GM12891 (cell line): ENCODE results near the gene KRT14.
"Not testable (repeated sequence)": the region's sequence is repeated elsewhere in the genome, so short reads cannot be mapped to it uniquely, and the experiment has no call there.

Source experiments
- DNase-seq: peaks from one replicate; pipeline ENCODE4 v3.0.0; 2011; ENCODE audit warnings: low spot score; ENCODE audit not compliant: insufficient read length
- FAIRE-seq: peaks from 2 replicates; lab custom pipeline; 2011; peaks lifted over from hg19 to GRCh38; lab: Jason Lieb, UNC
- PAX5 ChIP-seq: IDR thresholded peaks from 2 replicates; pipeline ENCODE4 v1.6.1; 2011; ENCODE audit warnings: low read length, moderate library complexity, mild to moderate bottlenecking; ENCODE audit not compliant: insufficient read depth, severe bottlenecking
- POLR2A ChIP-seq: IDR thresholded peaks from 2 replicates; pipeline ENCODE4 v1.6.1; 2011; ENCODE audit warnings: low read depth, low read length, control low read depth
- POLR2AphosphoS5 ChIP-seq: IDR thresholded peaks from 2 replicates; pipeline ENCODE4 v1.6.1; 2011; ENCODE audit warnings: low read depth, low read length, control low read depth
- POU2F2 ChIP-seq: IDR thresholded peaks from 2 replicates; pipeline ENCODE4 v1.6.1; 2011; ENCODE audit warnings: low read depth, mild to moderate bottlenecking, control low read depth, low read length, moderate library complexity
- SPI1 ChIP-seq: IDR thresholded peaks from 2 replicates; pipeline ENCODE4 v1.6.1; 2011; ENCODE audit warnings: low read depth, low read length, control low read depth
- TAF1 ChIP-seq: IDR thresholded peaks from 2 replicates; pipeline ENCODE4 v1.6.1; 2011; ENCODE audit warnings: low read depth, low read length, control low read depth

KRT14 gene

GRCh38 chr17:41594363-41594915 is 7.7 kb upstream of the KRT14 start:
- no peak for DNase-seq
- no peak for FAIRE-seq
- TF ChIP-seq TAF1 = no peak

DNA sequence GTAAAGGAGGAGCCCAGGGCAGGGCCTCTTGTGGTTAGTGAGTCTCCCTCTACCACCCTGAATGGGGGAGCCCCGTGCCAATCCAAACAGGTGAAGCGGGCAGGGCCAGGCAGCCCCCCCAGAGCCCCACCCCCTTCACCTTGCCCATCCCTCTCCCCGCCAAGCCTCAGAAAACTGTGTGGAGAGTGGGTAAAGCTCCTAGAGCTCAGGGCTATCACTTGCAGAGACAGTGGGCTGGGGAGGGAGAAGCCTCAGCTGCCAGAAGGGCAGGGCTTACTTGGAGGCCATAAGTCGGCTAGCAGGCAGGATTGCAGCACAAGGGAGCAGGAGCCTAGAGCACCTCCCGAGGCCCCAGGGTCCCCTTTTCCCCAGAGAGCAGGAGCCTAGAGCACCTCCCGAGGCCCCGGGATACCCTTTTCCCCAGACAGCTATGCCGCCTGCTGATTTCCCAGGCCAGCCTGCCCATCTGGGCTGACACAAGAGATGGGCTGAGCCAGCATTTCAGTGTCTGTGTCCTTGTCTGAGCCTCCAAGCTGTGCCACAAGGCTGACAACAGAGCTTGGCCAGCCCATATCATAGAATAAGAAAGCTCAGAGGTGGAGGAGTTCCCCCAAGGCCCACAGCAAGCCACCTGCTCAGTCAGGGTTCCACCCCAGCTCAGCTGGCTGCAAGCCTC is 6.7 kb upstream of the KRT14 start:
- no peak for FAIRE-seq
- TF ChIP-seq POLR2A (no peak), PAX5 (no peak), POU2F2 (no peak), POLR2AphosphoS5 (no peak), TAF1 (no peak), SPI1 (no peak)
- no peak for DNase-seq

- TF ChIP-seq POLR2AphosphoS5 = no peak
- TF ChIP-seq POLR2A = no peak
- no peak for TF ChIP-seq PAX5
- no peak for TF ChIP-seq POU2F2
- TF ChIP-seq SPI1 = no peak
- TF ChIP-seq TAF1 = no peak
- FAIRE-seq = no peak
- no peak for DNase-seq
Measured at GRCh38 chr17:41592601-41593305, 6.1 kb upstream of the KRT14 start.

GRCh38 chr17:41589301-41589700 is 2.6 kb upstream of the KRT14 start:
- FAIRE-seq = no peak
- TF ChIP-seq POLR2AphosphoS5 (no peak), POU2F2 (no peak), POLR2A (no peak), SPI1 (no peak), TAF1 (no peak), PAX5 (no peak)

GRCh38 chr17:41588126-41588810 is 1.6 kb upstream of the KRT14 start:
- no peak for TF ChIP-seq POLR2A
- TF ChIP-seq SPI1 = no peak
- TF ChIP-seq POLR2AphosphoS5 = no peak
- TF ChIP-seq PAX5 = no peak
- no peak for TF ChIP-seq TAF1
- TF ChIP-seq POU2F2 = no peak
- no peak for FAIRE-seq
- DNase-seq = no peak

More at GRCh38 chr17:41589301-41589700, 2.6 kb upstream of the KRT14 start:
- no peak for DNase-seq

GRCh38 chr17:41585301-41586056 is 1.2 kb downstream of the KRT14 start:
- no peak for TF ChIP-seq POLR2AphosphoS5
- no peak for TF ChIP-seq POU2F2
- TF ChIP-seq TAF1 = no peak
- FAIRE-seq (no peak), DNase-seq (no peak)

GRCh38 chr17:41584331-41584927 is 2.3 kb downstream of the KRT14 start:
- DNase-seq, FAIRE-seq: not testable (repeated sequence)

DNA sequence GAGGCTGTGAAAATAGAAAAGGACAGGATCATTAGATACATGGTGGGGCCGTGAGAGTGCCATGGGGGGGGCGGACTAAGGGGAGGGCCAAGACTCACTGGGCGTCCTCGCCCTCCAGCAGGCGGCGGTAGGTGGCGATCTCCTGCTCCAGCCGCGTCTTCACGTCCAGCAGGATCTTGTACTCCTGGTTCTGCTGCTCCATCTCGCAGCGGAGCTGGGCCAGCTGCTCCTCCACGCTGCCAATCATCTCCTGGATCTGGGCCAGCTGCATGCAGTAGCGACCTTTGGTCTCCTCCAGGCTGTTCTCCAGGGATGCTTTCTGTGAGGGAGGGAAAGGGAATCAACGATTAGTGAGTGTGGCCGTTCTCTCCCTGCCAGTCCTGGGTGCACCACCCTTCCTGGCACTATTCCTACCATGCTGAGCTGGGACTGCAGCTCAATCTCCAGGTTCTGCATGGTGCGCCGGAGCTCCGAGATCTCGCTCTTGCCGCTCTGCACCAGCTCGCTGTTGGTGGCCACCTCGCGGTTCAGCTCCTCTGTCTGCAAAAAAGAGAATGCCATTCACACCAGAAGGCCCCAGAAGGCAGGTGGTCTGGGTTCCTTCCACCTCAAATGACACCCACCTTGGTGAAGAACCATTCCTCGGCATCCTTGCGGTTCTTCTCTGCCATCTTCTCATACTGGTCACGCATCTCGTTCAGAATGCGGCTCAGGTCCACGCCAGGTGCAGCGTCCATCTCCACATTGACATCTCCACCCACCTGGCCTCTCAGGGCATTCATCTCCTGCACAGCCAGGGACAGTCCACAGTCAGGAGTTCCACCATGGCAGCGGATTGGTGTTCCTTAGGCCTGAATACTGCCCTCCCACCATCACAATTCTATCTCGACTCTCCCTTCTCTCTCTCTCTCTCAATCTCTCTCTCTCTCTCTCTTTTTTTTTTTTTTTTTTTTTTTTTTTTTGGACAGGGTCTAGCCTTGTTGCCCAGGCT is 3.3 kb downstream of the KRT14 start:
- DNase-seq = no peak
- no peak for FAIRE-seq
- no peak for TF ChIP-seq TAF1
- TF ChIP-seq SPI1 = no peak
- TF ChIP-seq PAX5 = no peak
- no peak for TF ChIP-seq POU2F2
- TF ChIP-seq POLR2A = no peak
- TF ChIP-seq POLR2AphosphoS5 = no peak

DNA sequence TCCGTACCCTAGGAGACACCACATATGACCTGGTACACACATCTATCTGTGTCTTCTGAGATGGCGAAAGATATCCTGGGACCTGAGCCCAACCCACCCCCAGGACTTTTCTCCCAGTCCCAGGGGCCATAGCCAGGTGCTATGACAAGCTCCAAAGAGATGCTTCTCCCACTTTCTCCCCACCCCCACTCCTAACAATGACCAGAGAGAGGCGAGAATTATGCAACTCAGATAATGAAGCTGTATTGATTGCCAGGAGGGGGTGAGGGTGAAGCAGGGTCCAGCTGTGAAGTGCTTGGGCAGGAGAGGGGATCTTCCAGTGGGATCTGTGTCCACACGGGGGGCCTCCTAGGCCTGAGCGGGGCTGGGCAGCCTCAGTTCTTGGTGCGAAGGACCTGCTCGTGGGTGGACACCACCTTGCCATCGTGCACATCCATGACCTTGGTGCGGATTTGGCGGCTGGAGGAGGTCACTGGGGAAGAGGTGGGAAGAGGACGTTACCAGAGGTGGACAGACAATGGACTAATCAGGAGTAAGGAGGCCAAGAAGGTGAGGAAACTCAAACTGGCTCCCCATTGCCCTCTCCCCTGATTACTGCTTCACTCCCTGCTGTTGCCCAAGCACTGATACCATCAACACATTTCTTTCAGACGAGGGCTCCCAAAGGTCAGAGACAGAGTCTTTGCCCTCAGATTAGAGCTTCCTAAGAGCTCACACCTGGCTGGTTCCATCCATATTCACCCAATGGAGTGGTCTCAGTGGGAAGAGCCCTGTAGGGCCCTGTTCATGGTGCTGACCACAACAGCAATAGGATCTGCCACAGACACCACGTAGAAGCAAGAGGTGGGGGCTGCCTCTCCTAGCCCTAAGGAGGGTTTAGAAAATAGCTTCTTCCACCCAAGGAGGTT is 4.4 kb downstream of the KRT14 start:
- FAIRE-seq, DNase-seq: not testable (repeated sequence)
